Caco-2 (cell line): ENCODE measurements around the gene COX10. TPM values are rescaled to one million over a fixed set of nuclear protein-coding genes. Genes with fewer than 3 reads are reported as not detected.
A peak's percentile ranks its signal among the peaks of the same experiment; 100 is the strongest.

Experiments used
- BruUV-seq: library from RNA; stranded (reverse); fragments of 400-500 nt; replicated peaks from 2 replicates; lab custom pipeline; 2021; lab: Mats Ljungman, UMichigan
- CTCF ChIA-PET: fragments of 300-600 bp; sonication (Branson Sonifier 250); formaldehyde crosslinking; loops from one replicate; lab custom pipeline; 2022; ENCODE audit warnings: antibody characterized with exemption; lab: Charles Lee
- POLR2A ChIA-PET: fragments of 300-600 bp; sonication (Branson Sonifier 250); formaldehyde crosslinking; loops from one replicate; lab custom pipeline; 2022; ENCODE audit warnings: antibody characterized with exemption; lab: Charles Lee
- DNase-seq, 2 experiments: peaks; one replicate each; pipeline versions ENCODE4 v3.0.0 to v3.0.0-alpha.2; 2020 to 2022
- H3K27me3 ChIP-seq: replicated peaks from 2 replicates; pipeline ENCODE4 v1.6.0; 2011; ENCODE audit warnings: low read length; ENCODE audit not compliant: control insufficient read depth, insufficient read depth
- H3K36me3 ChIP-seq: 2 replicates; pipeline ENCODE4 v1.5.1; 2011; ENCODE audit warnings: low read length; ENCODE audit not compliant: control insufficient read depth, insufficient read depth
- H3K4me1 ChIP-seq: fragments of 250-450 bp; sonication (Bioruptor Pico); 2 replicates; pipeline ENCODE4 v1.5.1; 2020; ENCODE audit warnings: mild to moderate bottlenecking
- H3K4me3 ChIP-seq: 2 replicates; pipeline ENCODE4 v1.5.1; 2011; ENCODE audit warnings: low read depth, mild to moderate bottlenecking, control low read depth, low read length
- H3K9me3 ChIP-seq: fragments of 250-450 bp; sonication (Bioruptor Pico); 2 replicates; pipeline ENCODE4 v1.5.1; 2020; ENCODE audit warnings: mild to moderate bottlenecking, moderate library complexity
- H3K27ac Mint-ChIP-seq: one replicate; pipeline ENCODE4 v1.8.0; 2022; ENCODE audit warnings: mixed read lengths; ENCODE audit not compliant: unreplicated experiment
- H3K27me3 Mint-ChIP-seq: one replicate; pipeline ENCODE4 v1.8.0; 2022; ENCODE audit warnings: mixed read lengths; ENCODE audit not compliant: insufficient read depth, unreplicated experiment
- H3K36me3 Mint-ChIP-seq: one replicate; pipeline ENCODE4 v1.8.0; 2022; ENCODE audit warnings: mild to moderate bottlenecking, mixed read lengths; ENCODE audit not compliant: insufficient read depth, unreplicated experiment
- H3K4me1 Mint-ChIP-seq: one replicate; pipeline ENCODE4 v1.8.0; 2022; ENCODE audit warnings: low read depth, mixed read lengths; ENCODE audit not compliant: unreplicated experiment
- H3K4me3 Mint-ChIP-seq: one replicate; pipeline ENCODE4 v1.8.0; 2022; ENCODE audit warnings: mild to moderate bottlenecking, moderate library complexity, mixed read lengths; ENCODE audit not compliant: unreplicated experiment
- H3K9me3 Mint-ChIP-seq: one replicate; pipeline ENCODE4 v1.8.0; 2022; ENCODE audit warnings: mixed read lengths; ENCODE audit not compliant: unreplicated experiment
- intact Hi-C: fragments of 100-400 bp; cut with micrococcal nuclease; formaldehyde crosslinking; loops from one replicate; pipeline ENCODE4 v1.10.0; 2022; ENCODE audit not compliant: unreplicated experiment
- total RNA-seq: library from RNA; stranded (reverse); gene quantifications from 2 replicates; pipeline ENCODE4 v1.2.3, GENCODE V29; 2022
- TF ChIP-seq, protein P1 (sequence below), 2 experiments: fragments of 200-600 bp in 1 of 2; IDR thresholded peaks; 1 replicate in 1 of 2; 2 replicates in 1 of 2; pipeline versions ENCODE4 v1.5.1 to v1.8.0; 2011 to 2022; ENCODE audit warnings: antibody characterized with exemption in 1 of 2, control low read depth in 1 of 2, inconsistent platforms in 1 of 2, low read depth in 1 of 2, low read length in 1 of 2, mild to moderate bottlenecking in 1 of 2, moderate library complexity in 1 of 2; ENCODE audit not compliant: insufficient read depth in 1 of 2, severe bottlenecking in 1 of 2, unreplicated experiment in 1 of 2

COX10 gene
- total RNA-seq, 1 experiment from 2014 or later = 13.5 TPM

DNA sequence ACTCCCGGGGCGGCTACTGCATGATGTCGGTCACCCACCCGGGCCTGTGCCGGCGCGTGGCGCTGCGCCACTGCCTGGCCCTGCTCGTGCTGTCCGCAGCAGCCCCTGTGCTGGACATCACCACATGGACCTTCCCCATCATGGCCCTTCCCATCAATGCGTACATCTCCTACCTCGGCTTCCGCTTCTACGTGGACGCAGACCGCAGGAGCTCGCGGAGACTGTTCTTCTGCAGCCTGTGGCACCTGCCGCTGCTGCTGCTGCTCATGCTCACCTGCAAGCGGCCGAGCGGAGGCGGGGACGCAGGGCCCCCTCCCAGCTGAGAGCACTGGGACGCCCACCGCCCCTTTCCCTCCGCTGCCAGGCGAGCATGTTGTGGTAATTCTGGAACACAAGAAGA is 137.6 kb downstream of the COX10 start:
- Mint-ChIP-seq H3K36me3 (peaks cover 21% of the 10 kb centered on the region), H3K27ac (no peak overlapping the region), H3K4me3 (no peak overlapping the region), H3K27me3 (no peaks in the 10 kb centered on the region), H3K4me1 (peaks cover 7% of the 10 kb centered on the region), H3K9me3 (no peaks in the 10 kb centered on the region)
- TF ChIP-seq, protein P1, sequence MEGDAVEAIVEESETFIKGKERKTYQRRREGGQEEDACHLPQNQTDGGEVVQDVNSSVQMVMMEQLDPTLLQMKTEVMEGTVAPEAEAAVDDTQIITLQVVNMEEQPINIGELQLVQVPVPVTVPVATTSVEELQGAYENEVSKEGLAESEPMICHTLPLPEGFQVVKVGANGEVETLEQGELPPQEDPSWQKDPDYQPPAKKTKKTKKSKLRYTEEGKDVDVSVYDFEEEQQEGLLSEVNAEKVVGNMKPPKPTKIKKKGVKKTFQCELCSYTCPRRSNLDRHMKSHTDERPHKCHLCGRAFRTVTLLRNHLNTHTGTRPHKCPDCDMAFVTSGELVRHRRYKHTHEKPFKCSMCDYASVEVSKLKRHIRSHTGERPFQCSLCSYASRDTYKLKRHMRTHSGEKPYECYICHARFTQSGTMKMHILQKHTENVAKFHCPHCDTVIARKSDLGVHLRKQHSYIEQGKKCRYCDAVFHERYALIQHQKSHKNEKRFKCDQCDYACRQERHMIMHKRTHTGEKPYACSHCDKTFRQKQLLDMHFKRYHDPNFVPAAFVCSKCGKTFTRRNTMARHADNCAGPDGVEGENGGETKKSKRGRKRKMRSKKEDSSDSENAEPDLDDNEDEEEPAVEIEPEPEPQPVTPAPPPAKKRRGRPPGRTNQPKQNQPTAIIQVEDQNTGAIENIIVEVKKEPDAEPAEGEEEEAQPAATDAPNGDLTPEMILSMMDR (IDR thresholded peaks at IDR 0.05; ENCODE audit: insufficient read depth in 1 of 2, low read depth in 1 of 2, low read length in 1 of 2, severe bottlenecking in 1 of 2, unreplicated experiment in 1 of 2) = no peak
- Histone ChIP-seq H3K4me3 (no peak overlapping the region), H3K9me3 (no peaks in the 10 kb centered on the region), H3K36me3 (no peaks in the 10 kb centered on the region; the same call in 1 of the 2 replicates), H3K4me1 (no peaks in the 10 kb centered on the region; the same call in 1 of the 2 replicates), H3K27me3 (no peaks in the 10 kb centered on the region)
- ChIA-PET CTCF (no interaction called here), POLR2A (no interaction called here)
- BruUV-seq = no TSS peak
- DNase-seq = no peak
- intact Hi-C loops = no loop called here

DNA sequence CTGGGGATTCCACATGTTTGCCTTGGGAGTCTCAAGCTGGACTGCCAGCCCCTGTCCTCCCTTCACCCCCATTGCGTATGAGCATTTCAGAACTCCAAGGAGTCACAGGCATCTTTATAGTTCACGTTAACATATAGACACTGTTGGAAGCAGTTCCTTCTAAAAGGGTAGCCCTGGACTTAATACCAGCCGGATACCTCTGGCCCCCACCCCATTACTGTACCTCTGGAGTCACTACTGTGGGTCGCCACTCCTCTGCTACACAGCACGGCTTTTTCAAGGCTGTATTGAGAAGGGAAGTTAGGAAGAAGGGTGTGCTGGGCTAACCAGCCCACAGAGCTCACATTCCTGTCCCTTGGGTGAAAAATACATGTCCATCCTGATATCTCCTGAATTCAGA is 138.5 kb downstream of the COX10 start:
- Mint-ChIP-seq H3K4me3 (no peak overlapping the region), H3K27ac (no peak overlapping the region), H3K36me3 (peaks cover 20% of the 10 kb centered on the region), H3K27me3 (no peaks in the 10 kb centered on the region), H3K9me3 (no peaks in the 10 kb centered on the region), H3K4me1 (peaks cover 7% of the 10 kb centered on the region)
- no peak for DNase-seq
- intact Hi-C loops = no loop called here
- H3K27me3 ChIP-seq = no peaks in the 10 kb centered on the region
- H3K4me1 ChIP-seq = no peaks in the 10 kb centered on the region; the same call in 1 of the 2 replicates
- H3K9me3 ChIP-seq = no peaks in the 10 kb centered on the region
- no peak overlapping the region for H3K4me3 ChIP-seq
- H3K36me3 ChIP-seq = no peaks in the 10 kb centered on the region; the same call in 1 of the 2 replicates
- no TSS peak for BruUV-seq
- ChIA-PET CTCF (interaction anchor here (0.5 kb wide), 1 partner anchor 375 kb away, joined by 3 read pairs; no protein-coding TSS in a partner anchor), POLR2A (no interaction called here)
- TF ChIP-seq, protein P1 (IDR thresholded peaks at IDR 0.05; ENCODE audit: insufficient read depth in 1 of 2, low read depth in 1 of 2, low read length in 1 of 2, severe bottlenecking in 1 of 2, unreplicated experiment in 1 of 2) = no peak

DNA sequence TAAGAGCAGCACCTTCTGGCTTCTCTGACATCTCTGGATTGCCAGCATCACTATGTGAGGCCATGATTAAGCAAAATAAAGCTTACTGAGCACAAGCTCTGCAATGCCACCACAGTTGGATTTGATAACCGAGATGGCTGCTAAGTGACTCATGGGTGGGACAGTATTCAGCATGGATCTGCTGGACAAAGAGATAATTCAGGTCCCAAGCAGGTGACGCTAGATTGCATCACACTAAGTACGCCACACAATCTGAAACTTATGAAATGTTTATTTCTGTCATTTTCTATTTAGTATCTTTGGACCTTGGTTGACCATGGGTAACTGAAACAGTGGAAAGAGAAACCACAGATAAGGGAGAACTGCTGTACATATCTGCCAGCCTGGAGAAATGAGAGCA is 139.9 kb downstream of the COX10 start:
- CTCF ChIA-PET = no interaction called here

More for the DNA sequence above, 139.9 kb downstream of the COX10 start:
- Mint-ChIP-seq H3K27ac (no peak overlapping the region), H3K27me3 (no peaks in the 10 kb centered on the region), H3K4me3 (no peak overlapping the region), H3K9me3 (no peaks in the 10 kb centered on the region), H3K36me3 (peaks cover 20% of the 10 kb centered on the region), H3K4me1 (peaks cover 5% of the 10 kb centered on the region)
- Histone ChIP-seq H3K27me3 (no peaks in the 10 kb centered on the region), H3K4me3 (no peak overlapping the region), H3K36me3 (no peaks in the 10 kb centered on the region; the same call in 1 of the 2 replicates), H3K9me3 (no peaks in the 10 kb centered on the region), H3K4me1 (no peaks in the 10 kb centered on the region; the same call in 1 of the 2 replicates)
- POLR2A ChIA-PET = no interaction called here
- no TSS peak for BruUV-seq
- peak; percentile 17 to 38 for DNase-seq
- intact Hi-C loops = no loop called here
- TF ChIP-seq, protein P1 (IDR thresholded peaks at IDR 0.05; ENCODE audit: insufficient read depth in 1 of 2, low read depth in 1 of 2, low read length in 1 of 2, severe bottlenecking in 1 of 2, unreplicated experiment in 1 of 2) = no peak
